GM18526 (cell line): ENCODE data around the gene SELENOH.
A peak's percentile ranks its signal among the peaks of the same experiment; 100 is the strongest.

Experiments used
- POLR2A ChIP-seq: IDR thresholded peaks from 3 replicates; pipeline ENCODE4 v1.6.1; 2011; ENCODE audit not compliant: insufficient read length; ENCODE audit errors: extremely low read depth

SELENOH gene

GRCh38 chr11:57792060-57792541, 50.8 kb downstream of the SELENOH start:
- TF ChIP-seq POLR2A = peak; percentile 46

GRCh38 chr11:57792870-57793269, 51.6 kb downstream of the SELENOH start:
- no peak for TF ChIP-seq POLR2A
